A549 (cell line): Measurements from ENCODE around the gene SPOP. TPM values are rescaled to one million over a fixed set of nuclear protein-coding genes. Genes with fewer than 3 reads are reported as not detected.
"Not testable (repeated sequence)": the region's sequence is repeated elsewhere in the genome, so short reads cannot be mapped to it uniquely, and the experiment has no call there.

Source experiments
- ATAC-seq, 2 experiments: fragments of 200-7000 bp in 1 of 2; fragments of >200 bp in 1 of 2; cut with Nextera tagmentation in 1 of 2; cut with Tn5 transposase in 1 of 2; 3 replicates each; pipeline versions ENCODE4 v1.8.0 to v1.9.1; 2018 to 2020; ENCODE audit warnings: mild to moderate bottlenecking in 1 of 2, moderate library complexity in 1 of 2
- CTCF ChIA-PET: fragments of 300-600 bp; sonication (Branson Sonifier 250); formaldehyde crosslinking; extraction: SDS; loops from one replicate; lab custom pipeline; 2021; ENCODE audit warnings: antibody characterized with exemption, inconsistent platforms; lab: Yijun Ruan, JAX
- POLR2A ChIA-PET: fragments of 350-600 bp; formaldehyde crosslinking; extraction: SDS; loops from one replicate; lab custom pipeline; 2021; ENCODE audit warnings: antibody characterized with exemption, inconsistent platforms; lab: Yijun Ruan, JAX
- DNase-seq, 2 experiments: peaks; one replicate each; pipeline versions ENCODE4 v3.0.0 to v3.0.0-alpha.2; 2011 to 2016; ENCODE audit warnings: low read depth in 1 of 2, low spot score in 1 of 2
- FAIRE-seq: peaks from 2 replicates; lab custom pipeline; 2011; peaks lifted over from hg19 to GRCh38; lab: Jason Lieb, UNC
- H3K27ac ChIP-seq, 2 experiments: fragments of >200 bp; sonication (Bioruptor Twin); formaldehyde crosslinking; 3 replicates each; pipeline ENCODE4 v1.5.1; 2016 to 2017
- H3K4me1 ChIP-seq: fragments of >200 bp; sonication (Bioruptor Twin); formaldehyde crosslinking; 3 replicates; pipeline ENCODE4 v1.6.1; 2016
- H3K4me2 ChIP-seq: fragments of >200 bp; sonication (Bioruptor Twin); formaldehyde crosslinking; 3 replicates; pipeline ENCODE4 v1.6.1; 2016
- H3K4me3 ChIP-seq: fragments of >200 bp; sonication (Bioruptor Twin); formaldehyde crosslinking; 3 replicates; pipeline ENCODE4 v1.5.1; 2016
- H3K9me3 ChIP-seq: fragments of >200 bp; sonication (Bioruptor Twin); formaldehyde crosslinking; 3 replicates; pipeline ENCODE4 v1.6.1; 2016
- BHLHE40 ChIP-seq: IDR thresholded peaks from 2 replicates; pipeline ENCODE4 v1.6.1; 2012; ENCODE audit warnings: low read depth, low read length, inconsistent platforms
- CBX8 ChIP-seq: fragments of 200-600 bp; sonication (generic); IDR thresholded peaks from 2 replicates; pipeline ENCODE4 v1.6.1; 2016
- CHD2 ChIP-seq: fragments of 150-350 bp; IDR thresholded peaks from 2 replicates; pipeline ENCODE4 v1.6.1; 2014; ENCODE audit warnings: low read length; ENCODE audit not compliant: partially characterized antibody
- CHD4 ChIP-seq: fragments of 200-600 bp; sonication (generic); IDR thresholded peaks from 2 replicates; pipeline ENCODE4 v1.6.1; 2016; ENCODE audit warnings: antibody characterized with exemption, mild to moderate bottlenecking, borderline replicate concordance
- CTCF ChIP-seq: fragments of >200 bp; sonication (Bioruptor Twin); formaldehyde crosslinking; IDR thresholded peaks from 3 replicates; pipeline ENCODE4 v1.5.1; 2016
- EHF ChIP-seq: fragments of 250-450 bp; sonication (Bioruptor Pico); IDR thresholded peaks from 2 replicates; pipeline ENCODE4 v1.5.0; 2020; ENCODE audit warnings: mild to moderate bottlenecking
- EHMT2 ChIP-seq: fragments of 200-600 bp; sonication (generic); IDR thresholded peaks from 2 replicates; pipeline ENCODE4 v1.6.1; 2016; ENCODE audit warnings: antibody characterized with exemption, low read depth, mild to moderate bottlenecking, moderate library complexity
- EP300 ChIP-seq, 2 experiments: fragments of >200 bp; sonication (Bioruptor Twin); formaldehyde crosslinking; IDR thresholded peaks; 2 replicates in 1 of 2; 3 replicates in 1 of 2; pipeline ENCODE4 v1.6.1; 2016 to 2017
- ESRRA ChIP-seq: fragments of 150-350 bp; IDR thresholded peaks from 2 replicates; pipeline ENCODE4 v1.6.1; 2014; ENCODE audit warnings: mild to moderate bottlenecking, low read length, borderline replicate concordance
- FOSB ChIP-seq: fragments of 250-450 bp; sonication (Bioruptor Pico); IDR thresholded peaks from 2 replicates; pipeline ENCODE4 v1.5.0; 2020; ENCODE audit warnings: mild to moderate bottlenecking, moderate library complexity
- HMGXB4 ChIP-seq: fragments of 250-450 bp; sonication (Bioruptor Pico); IDR thresholded peaks from 2 replicates; pipeline ENCODE4 v1.5.0; 2021; ENCODE audit warnings: mild to moderate bottlenecking, moderate library complexity, borderline replicate concordance
- HOXA7 ChIP-seq: fragments of 250-450 bp; sonication (Bioruptor Pico); IDR thresholded peaks from 2 replicates; pipeline ENCODE4 v1.5.0; 2020; ENCODE audit warnings: mild to moderate bottlenecking, moderate library complexity
- HOXB13 ChIP-seq: fragments of 250-450 bp; sonication (Bioruptor Pico); IDR thresholded peaks from 2 replicates; pipeline ENCODE4 v1.5.0; 2020; ENCODE audit warnings: low read depth, mild to moderate bottlenecking, moderate library complexity
- HOXB5 ChIP-seq: fragments of 250-450 bp; sonication (Bioruptor Pico); IDR thresholded peaks from 2 replicates; pipeline ENCODE4 v1.5.0; 2020; ENCODE audit warnings: mild to moderate bottlenecking, moderate library complexity
- MAFK ChIP-seq: fragments of 450-650 bp; IDR thresholded peaks from 2 replicates; pipeline ENCODE4 v1.6.1; 2014; ENCODE audit not compliant: partially characterized antibody
- MYC ChIP-seq: IDR thresholded peaks from 2 replicates; pipeline ENCODE4 v1.6.1; 2012; ENCODE audit warnings: mild to moderate bottlenecking, inconsistent platforms, low read length, improper control_type of control experiment, borderline replicate concordance
- NFE2L2 ChIP-seq: fragments of 150-350 bp; conservative IDR thresholded peaks from 2 replicates; pipeline ENCODE4 v1.6.1; 2014; ENCODE audit warnings: low read length
- RNF2 ChIP-seq: fragments of 200-600 bp; sonication (generic); IDR thresholded peaks from 2 replicates; pipeline ENCODE4 v1.6.1; 2016; ENCODE audit warnings: low read depth, mild to moderate bottlenecking, antibody characterized with exemption, moderate library complexity, borderline replicate concordance
- SMC3 ChIP-seq: fragments of >200 bp; sonication (Bioruptor Twin); formaldehyde crosslinking; IDR thresholded peaks from 3 replicates; pipeline ENCODE4 v1.6.1; 2018; ENCODE audit warnings: inconsistent platforms
- ZC3H11A ChIP-seq: fragments of 450-650 bp; IDR thresholded peaks from 2 replicates; pipeline ENCODE4 v1.6.1; 2014; ENCODE audit warnings: antibody characterized with exemption, mild to moderate bottlenecking
- ZFP36 ChIP-seq: fragments of 450-650 bp; IDR thresholded peaks from 2 replicates; pipeline ENCODE4 v1.6.1; 2014; ENCODE audit warnings: borderline replicate concordance; ENCODE audit not compliant: partially characterized antibody
- WGBS: methylation state at CpG from one replicate; pipeline ENCODE4 v1.1.6; 2017; ENCODE audit errors: missing lambda C conversion rate; 5-methylcytosine and 5-hydroxymethylcytosine counted together
- polyA plus RNA-seq, 4 experiments: library from polyadenylated mRNA; depleted of rRNA in 3 of 4; stranded (reverse); fragments of >200 nt; fragmentation: RNase III in 1 of 4; extraction: RNeasy Plus Mini Kit Qiagen cat#74134 plus additional on column Dnase treatment in 1 of 4; gene quantifications; 2 replicates in 3 of 4; 3 replicates in 1 of 4; pipeline ENCODE4 v1.2.3, GENCODE V29; 2011 to 2017
- TF ChIP-seq, protein P1 (sequence below): IDR thresholded peaks from 2 replicates; pipeline ENCODE4 v1.6.1; 2012
- TF ChIP-seq, protein P2 (sequence below): IDR thresholded peaks from 2 replicates; pipeline ENCODE4 v1.6.1; 2012

The SPOP gene
- polyA plus RNA-seq, 2 of the 4 experiments (the other 2 are of a cell fraction): 49.5 to 57.2 TPM

GRCh38 chr17:49674507-49674906 lies 3.4 kb downstream of the SPOP start:
- peaks cover 19% of the 10 kb centered on the region for H3K4me1 ChIP-seq
- H3K4me3 ChIP-seq: no peak overlapping the region
- DNase-seq (no peak), FAIRE-seq (no peak)
- no peak overlapping the region for H3K27ac ChIP-seq
- no peaks in the 10 kb centered on the region for H3K9me3 ChIP-seq
- TF ChIP-seq, protein P1, sequence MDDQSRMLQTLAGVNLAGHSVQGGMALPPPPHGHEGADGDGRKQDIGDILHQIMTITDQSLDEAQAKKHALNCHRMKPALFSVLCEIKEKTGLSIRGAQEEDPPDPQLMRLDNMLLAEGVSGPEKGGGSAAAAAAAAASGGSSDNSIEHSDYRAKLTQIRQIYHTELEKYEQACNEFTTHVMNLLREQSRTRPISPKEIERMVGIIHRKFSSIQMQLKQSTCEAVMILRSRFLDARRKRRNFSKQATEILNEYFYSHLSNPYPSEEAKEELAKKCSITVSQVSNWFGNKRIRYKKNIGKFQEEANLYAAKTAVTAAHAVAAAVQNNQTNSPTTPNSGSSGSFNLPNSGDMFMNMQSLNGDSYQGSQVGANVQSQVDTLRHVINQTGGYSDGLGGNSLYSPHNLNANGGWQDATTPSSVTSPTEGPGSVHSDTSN: no peak
- no peak for TF ChIP-seq MYC
- no peak for TF ChIP-seq HOXB13 (CRISPR knock-in tag)
- TF ChIP-seq CBX8: no peak
- no peak for TF ChIP-seq FOSB
- TF ChIP-seq CHD2: no peak
- no peak for TF ChIP-seq MAFK
- TF ChIP-seq HOXB5 (CRISPR knock-in tag): no peak
- no peak for TF ChIP-seq ZFP36
- TF ChIP-seq, protein P2, sequence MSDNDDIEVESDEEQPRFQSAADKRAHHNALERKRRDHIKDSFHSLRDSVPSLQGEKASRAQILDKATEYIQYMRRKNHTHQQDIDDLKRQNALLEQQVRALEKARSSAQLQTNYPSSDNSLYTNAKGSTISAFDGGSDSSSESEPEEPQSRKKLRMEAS: no peak
- TF ChIP-seq EP300 (IDR thresholded peaks at IDR 0.05): no peak
- no peak for TF ChIP-seq BHLHE40
- TF ChIP-seq EHMT2: no peak
- TF ChIP-seq RNF2: no peak
- TF ChIP-seq HOXA7 (CRISPR knock-in tag): no peak
- no peak for TF ChIP-seq SMC3
- TF ChIP-seq EHF: no peak
- no peak for TF ChIP-seq ZC3H11A
- TF ChIP-seq, all 56 proteins: peak for 0
- no peak overlapping the region for H3K4me2 ChIP-seq
- ChIA-PET POLR2A (no interaction called here), CTCF (interaction anchor here (0.8 to 2.4 kb wide), 7 partner anchors 15 to 118 kb away, joined by 3 to 13 read pairs (median 4); partner anchors contain the start of gene SLC35B1)
- ATAC-seq: no peak

GRCh38 chr17:49673679-49674078 lies 4.2 kb downstream of the SPOP start:
- DNase-seq, H3K27ac ChIP-seq, POLR2A ChIA-PET, H3K4me2 ChIP-seq, FAIRE-seq, H3K4me3 ChIP-seq, ATAC-seq, H3K9me3 ChIP-seq: not testable (repeated sequence)
- WGBS: 92% methylated on average over 6 of the region's 6 CpGs
- peaks cover 19% of the 10 kb centered on the region for H3K4me1 ChIP-seq
- CTCF ChIA-PET: interaction anchor here (1.0 to 2.4 kb wide), 3 partner anchors 22 to 117 kb away, joined by 3 to 13 read pairs (median 4); no protein-coding TSS in a partner anchor

GRCh38 chr17:49670641-49671040 lies 7.3 kb downstream of the SPOP start:
- Histone ChIP-seq H3K9me3 (no peaks in the 10 kb centered on the region), H3K4me3 (no peak overlapping the region), H3K4me2 (no peak overlapping the region), H3K4me1 (peaks cover 7% of the 10 kb centered on the region; the same call in 1 of the 3 replicates), H3K27ac (no peak overlapping the region)
- ChIA-PET POLR2A (no interaction called here), CTCF (interaction anchor here (0.6 to 2.7 kb wide), 10 partner anchors 18 to 114 kb away, joined by 3 to 15 read pairs (median 3); partner anchors contain the start of gene SLC35B1)
- no peak for TF ChIP-seq CHD4
- TF ChIP-seq HMGXB4 (CRISPR knock-in tag): no peak
- no peak for TF ChIP-seq NFE2L2
- no peak for TF ChIP-seq BHLHE40
- no peak for TF ChIP-seq ESRRA
- TF ChIP-seq CTCF: no peak
- ATAC-seq (no peak), FAIRE-seq (no peak), DNase-seq (no peak)
- 87% methylated on average over 4 of the region's 4 CpGs for WGBS
